Activated gamma-delta T cell treated with Interleukin-2 at 50 U/mL for 16 hours (primary cell): ENCODE results near the gene AFG3L2.
A peak's percentile ranks its signal among the peaks of the same experiment; 100 is the strongest.
"Not testable (repeated sequence)": the region's sequence is repeated elsewhere in the genome, so short reads cannot be mapped to it uniquely, and the experiment has no call there.

Source experiments
- DNase-seq: peaks from one replicate; pipeline ENCODE4 v3.0.0-alpha.2; 2020

AFG3L2 gene

GRCh38 chr18:12394428-12394827 lies 17.4 kb upstream of the AFG3L2 start:
- no peak for DNase-seq

GRCh38 chr18:12393998-12394397 lies 17.0 kb upstream of the AFG3L2 start:
- no peak for DNase-seq

DNA sequence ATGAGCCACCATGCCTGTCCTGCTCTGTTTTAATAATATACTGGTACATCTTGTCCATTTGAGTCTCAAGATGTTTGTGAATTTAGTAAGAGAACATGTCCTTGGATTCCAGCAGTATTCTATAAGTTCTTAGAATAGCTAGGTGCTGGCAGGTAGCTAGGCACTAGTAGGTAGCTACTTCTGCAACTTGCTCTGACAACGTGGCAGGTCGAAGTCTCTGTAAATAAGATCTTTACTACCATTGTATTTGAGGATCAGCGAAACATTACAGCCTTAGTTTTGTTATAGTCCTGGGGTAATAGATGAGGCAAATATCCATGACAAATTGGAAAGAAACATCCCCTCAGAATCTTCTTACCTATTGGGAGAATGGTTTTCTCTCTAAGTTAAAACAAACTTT lies 16.5 kb upstream of the AFG3L2 start:
- DNase-seq = no peak

DNA sequence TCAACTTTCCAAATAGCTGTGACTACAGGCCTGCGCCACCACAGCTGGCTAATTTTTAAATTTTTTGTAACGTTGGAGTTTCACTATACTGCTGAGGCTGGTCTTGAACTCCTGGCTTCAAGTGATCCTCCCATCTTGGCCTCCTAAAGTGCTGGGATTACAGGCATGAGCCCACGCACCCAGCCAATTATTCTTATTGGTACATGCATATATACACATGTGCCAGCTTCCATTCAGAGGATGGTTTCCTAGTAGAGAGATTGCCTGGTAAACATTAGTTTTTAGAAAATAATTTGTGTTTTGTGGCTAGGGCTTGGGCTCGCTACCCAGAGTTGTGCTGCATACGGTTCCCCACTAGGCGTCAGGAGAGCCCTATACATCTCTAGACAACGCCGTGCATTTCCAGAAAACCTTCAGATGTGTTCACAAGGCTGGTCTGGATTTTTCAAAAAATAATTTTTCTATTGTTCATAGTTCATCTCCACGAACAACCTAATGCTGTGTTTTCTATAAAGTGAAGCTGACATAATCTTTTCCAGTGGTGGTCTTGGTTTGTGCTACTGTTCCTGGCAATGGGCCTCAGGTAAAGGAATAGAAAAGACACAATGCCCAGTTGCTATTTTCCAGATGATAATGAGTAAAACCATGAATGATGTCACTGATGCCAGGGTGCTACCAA lies 14.6 kb upstream of the AFG3L2 start:
- peak; percentile 45 for DNase-seq

DNA sequence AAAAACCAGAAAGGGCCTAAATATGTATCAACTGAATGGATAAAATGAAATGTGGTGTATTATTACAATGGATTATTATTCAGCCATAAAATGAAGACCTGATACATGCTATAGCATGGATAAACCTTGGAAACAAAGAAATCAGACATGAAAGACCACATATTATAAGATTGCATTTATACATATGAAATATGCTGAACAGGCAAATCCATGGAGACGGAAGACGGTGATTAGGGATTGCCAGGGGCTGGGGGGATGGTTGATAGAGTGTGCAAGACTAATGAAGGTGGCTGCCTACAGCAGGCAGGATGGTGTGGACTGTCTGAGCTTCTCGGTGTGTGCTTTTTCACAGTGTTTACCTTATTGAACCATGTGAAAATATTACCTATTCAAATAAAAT lies 11.4 kb upstream of the AFG3L2 start:
- no peak for DNase-seq

- no peak for DNase-seq
Observed at GRCh38 chr18:12384261-12384660, 7.2 kb upstream of the AFG3L2 start.

GRCh38 chr18:12383759-12384158 lies 6.7 kb upstream of the AFG3L2 start:
- not testable (repeated sequence) for DNase-seq

DNA sequence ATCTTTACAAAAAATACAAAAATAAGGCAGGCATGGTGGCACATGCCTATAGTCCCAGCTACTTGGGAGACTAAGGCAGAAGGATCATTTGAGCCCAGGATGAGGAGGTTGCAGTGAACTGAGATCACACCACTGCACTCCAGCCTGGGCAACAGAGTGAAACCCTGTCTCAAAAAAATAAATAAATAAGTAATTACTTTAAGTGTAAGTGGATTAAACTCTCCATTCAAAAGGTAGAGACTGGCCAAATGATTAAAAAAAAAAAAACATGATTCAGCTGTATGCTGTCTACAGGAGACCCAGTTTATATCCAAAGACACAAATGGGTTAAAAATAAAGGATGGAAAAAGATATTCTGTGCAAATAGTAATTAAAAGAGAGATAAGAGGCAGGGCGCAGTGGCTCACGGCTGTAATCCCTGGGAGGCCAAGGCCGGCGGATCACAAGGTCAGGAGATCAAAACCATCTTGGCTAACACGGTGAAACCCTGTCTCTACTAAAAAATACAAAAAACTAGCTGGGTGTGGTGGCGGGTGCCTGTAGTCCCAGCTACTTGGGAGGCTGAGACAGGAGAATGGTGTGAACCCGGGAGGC lies 5.3 kb upstream of the AFG3L2 start:
- DNase-seq = not testable (repeated sequence)

DNA sequence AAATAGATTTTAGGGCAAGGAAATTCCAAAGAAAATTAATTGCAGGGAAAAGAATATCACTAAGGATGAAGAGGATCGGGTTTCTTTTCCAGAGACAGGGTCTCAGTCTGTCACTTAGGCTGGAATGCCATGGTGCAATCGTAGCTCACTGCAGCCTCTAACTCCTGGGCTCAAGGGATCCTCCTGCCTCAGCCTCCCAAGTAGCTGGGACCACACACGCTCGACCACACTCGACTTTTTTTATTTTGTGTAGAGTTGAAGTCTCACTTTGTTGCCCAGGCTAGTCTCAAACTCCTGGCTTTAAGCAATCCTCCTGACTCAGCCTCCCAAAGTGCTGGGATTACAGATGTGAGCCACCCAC lies 1.2 kb upstream of the AFG3L2 start:
- not testable (repeated sequence) for DNase-seq

GRCh38 chr18:12377556-12378197 lies 650 bp upstream of the AFG3L2 start:
- DNase-seq = no peak

- no peak for DNase-seq
Observed at GRCh38 chr18:12376034-12376753, 833 bp downstream of the AFG3L2 start.

DNA sequence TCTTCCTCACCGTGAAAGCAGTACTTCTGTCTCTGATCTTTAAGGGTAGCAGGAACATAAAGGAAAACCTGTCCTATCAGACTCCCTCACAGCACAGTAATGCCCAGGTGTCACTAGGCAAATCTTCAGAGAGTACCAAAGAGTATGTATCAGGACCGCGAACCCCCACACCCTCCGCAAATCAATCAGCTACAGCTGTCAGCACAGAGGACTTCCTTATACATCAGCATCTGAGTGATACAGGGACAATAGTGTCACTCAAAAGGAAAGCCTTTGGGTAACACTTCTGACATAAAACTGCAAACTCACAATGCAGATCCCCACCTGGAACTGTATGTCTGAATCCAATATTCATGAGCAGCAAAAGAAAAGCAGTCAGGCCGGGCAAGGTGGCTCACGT lies 2.6 kb downstream of the AFG3L2 start:
- no peak for DNase-seq

DNA sequence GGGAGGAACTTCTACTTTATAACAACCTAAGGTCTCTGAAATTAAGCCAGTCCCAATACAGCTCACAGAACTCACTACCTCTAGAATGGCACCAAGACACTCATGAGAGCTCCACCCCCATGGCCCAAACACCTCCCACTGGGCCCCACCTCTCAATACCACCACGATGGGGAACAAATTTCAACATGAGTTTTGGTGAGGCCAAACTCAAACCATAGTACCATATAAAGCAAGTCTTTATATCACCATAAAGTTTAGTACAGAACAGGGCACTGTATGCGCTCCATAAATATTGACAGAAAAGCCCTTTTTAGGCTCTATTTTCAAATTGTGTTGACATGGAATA lies 3.3 kb downstream of the AFG3L2 start:
- DNase-seq = no peak

GRCh38 chr18:12373116-12373770 lies 3.8 kb downstream of the AFG3L2 start:
- DNase-seq = no peak

DNA sequence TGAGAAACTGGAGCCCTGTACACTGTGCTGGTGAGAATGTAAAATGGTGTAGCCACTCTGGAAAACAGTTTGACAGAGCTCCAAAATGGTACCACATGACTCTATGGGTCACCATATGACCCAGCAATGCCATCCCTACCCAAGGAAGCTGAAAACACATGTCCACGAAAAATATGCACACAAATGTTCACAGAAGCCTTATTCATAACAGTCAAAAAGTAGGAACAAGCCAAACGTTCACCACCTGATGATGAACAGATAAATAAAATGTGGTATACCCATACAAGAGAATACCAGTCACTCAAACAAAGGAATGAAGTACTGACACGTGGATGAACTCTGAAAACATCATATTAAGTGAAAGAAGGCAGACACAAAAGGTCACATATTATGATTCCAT lies 4.6 kb downstream of the AFG3L2 start:
- no peak for DNase-seq

- DNase-seq = no peak
Observed at GRCh38 chr18:12371590-12371989, 5.4 kb downstream of the AFG3L2 start.

DNA sequence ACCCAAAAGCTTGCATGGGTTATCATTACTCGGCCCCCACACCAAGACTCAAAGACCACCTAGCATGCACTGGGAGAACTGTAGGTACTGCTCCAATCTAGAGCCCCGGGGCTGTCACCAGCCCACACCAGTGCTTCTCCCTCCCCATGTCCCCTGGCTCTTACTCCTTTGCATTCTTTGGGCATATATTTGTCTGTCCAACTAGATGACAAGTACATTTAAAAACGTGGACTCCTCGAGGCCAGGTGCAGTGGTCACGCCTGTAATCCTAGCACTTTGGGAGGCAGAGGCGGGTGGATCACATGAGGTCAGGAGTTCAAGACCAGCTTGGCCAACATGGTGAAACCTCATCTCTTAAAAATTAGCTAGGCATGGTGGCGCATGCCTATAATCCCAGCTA lies 7.8 kb downstream of the AFG3L2 start:
- DNase-seq = no peak

GRCh38 chr18:12366784-12367183 lies 10.2 kb downstream of the AFG3L2 start:
- no peak for DNase-seq

- DNase-seq = no peak
Observed at GRCh38 chr18:12366379-12366778, 10.6 kb downstream of the AFG3L2 start.

DNA sequence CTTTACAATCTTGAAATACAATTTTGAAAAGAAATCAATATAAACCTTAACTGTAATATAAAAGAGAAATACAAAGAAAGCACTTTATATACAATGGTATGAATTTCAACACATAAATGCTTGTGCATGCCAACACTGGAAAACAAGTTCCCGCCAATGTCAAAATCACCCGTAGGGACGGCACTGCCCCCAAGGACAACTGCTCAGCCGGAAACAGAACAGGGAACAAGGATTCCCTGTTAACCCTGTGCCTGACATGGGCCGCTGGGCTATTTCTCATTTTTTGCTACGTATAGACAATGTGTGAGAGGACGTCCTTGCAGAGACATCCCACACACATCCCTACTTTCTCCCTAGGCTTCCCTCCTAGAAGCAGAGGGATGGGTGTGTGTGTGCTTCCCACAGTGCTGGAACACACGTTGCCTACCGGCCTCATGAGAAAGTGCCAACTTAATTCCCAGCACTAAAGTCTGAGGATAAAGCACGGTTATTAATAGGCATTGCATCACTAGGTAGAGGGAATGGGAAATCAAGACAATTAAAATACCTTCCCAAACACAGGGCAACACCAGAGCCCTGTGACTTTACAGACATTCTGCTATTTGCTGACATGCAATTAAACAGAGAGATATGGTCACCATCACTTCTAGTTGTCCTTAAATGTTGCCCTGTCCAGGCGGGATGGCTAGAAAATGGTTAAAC lies 14.4 kb downstream of the AFG3L2 start:
- no peak for DNase-seq

DNA sequence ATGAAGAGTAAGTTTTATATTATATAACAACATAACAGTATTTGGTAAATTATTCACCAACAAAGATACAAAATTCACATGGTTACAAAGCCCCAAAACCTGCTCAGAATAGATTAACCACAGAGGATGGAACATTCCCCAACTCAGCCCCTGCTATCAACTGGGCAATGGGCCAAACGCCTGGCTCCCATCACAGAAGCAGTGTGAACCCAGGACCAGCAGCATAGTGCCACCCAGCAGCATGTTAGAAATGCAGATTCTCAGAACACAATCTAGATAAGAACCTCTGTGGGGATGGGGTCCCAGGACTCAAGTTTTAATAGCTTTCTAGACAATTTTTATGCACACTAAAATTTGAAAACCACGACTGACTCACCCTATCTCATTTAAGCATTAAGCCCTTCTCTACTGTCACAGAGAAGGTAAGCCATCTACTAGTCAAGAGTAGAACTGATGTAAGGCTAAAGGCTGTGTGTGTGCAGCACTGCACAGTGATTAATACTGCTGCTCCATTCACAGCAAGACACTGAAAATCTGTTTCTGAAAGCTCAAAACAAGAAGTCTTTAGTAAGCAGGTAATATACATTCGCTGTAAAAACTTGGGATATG lies 15.2 kb downstream of the AFG3L2 start:
- DNase-seq = no peak

DNA sequence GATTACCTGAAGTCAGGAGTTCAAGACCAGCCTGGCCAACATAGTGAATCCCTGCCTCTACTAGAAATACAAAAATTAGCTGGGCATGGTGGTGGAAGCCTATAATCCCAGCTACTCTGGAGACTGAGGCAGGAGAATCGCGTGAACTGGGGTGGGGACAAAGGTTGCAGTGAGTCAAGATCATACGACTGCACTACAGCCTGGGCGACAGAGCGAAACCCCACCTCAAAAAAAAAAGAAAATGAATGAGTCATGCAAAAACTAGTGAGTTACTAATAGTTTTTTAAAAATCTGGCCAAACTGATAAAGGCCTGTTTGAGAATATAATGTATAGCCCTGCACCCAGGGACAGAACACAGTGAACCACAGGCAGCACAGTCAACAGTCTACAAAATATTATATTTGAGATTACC lies 17.5 kb downstream of the AFG3L2 start:
- DNase-seq = no peak
